GM18870 (cell line): ENCODE results near the gene GALNT15.
A peak's percentile ranks its signal among the peaks of the same experiment; 100 is the strongest.

Experiments used
- ATAC-seq: cut with Tn5 transposase; IDR thresholded peaks from one replicate; pipeline ENCODE4 v1.9.1; 2021; ENCODE audit warnings: moderate library complexity; ENCODE audit not compliant: unreplicated experiment

The GALNT15 gene

GRCh38 chr3:16221990-16222389, 47.5 kb downstream of the GALNT15 start:
- no peak for ATAC-seq

GRCh38 chr3:16222547-16222946, 48.1 kb downstream of the GALNT15 start:
- ATAC-seq, result no peak

GRCh38 chr3:16224325-16224724, 49.8 kb downstream of the GALNT15 start:
- ATAC-seq, result no peak

GRCh38 chr3:16227566-16227965, 53.1 kb downstream of the GALNT15 start:
- no peak for ATAC-seq

GRCh38 chr3:16229681-16230080, 55.2 kb downstream of the GALNT15 start:
- no peak for ATAC-seq

GRCh38 chr3:16231983-16232382, 57.5 kb downstream of the GALNT15 start:
- no peak for ATAC-seq

- ATAC-seq, result no peak
Observed at GRCh38 chr3:16233806-16234205, 59.3 kb downstream of the GALNT15 start.

GRCh38 chr3:16234281-16234680, 59.8 kb downstream of the GALNT15 start:
- ATAC-seq, result no peak

GRCh38 chr3:16236030-16236639, 61.7 kb downstream of the GALNT15 start:
- no peak for ATAC-seq

GRCh38 chr3:16236856-16237393, 62.4 kb downstream of the GALNT15 start:
- no peak for ATAC-seq

- no peak for ATAC-seq
Observed at GRCh38 chr3:16239086-16239770, 64.7 kb downstream of the GALNT15 start.

GRCh38 chr3:16239780-16240179, 65.3 kb downstream of the GALNT15 start:
- no peak for ATAC-seq

GRCh38 chr3:16240229-16241023, 65.9 kb downstream of the GALNT15 start:
- no peak for ATAC-seq

- ATAC-seq, result no peak
Observed at GRCh38 chr3:16241225-16241624, 66.7 kb downstream of the GALNT15 start.

- ATAC-seq, result no peak
Observed at GRCh38 chr3:16242177-16242576, 67.7 kb downstream of the GALNT15 start.

- no peak for ATAC-seq
Observed at GRCh38 chr3:16243706-16244490, 69.4 kb downstream of the GALNT15 start.

GRCh38 chr3:16245609-16246008, 71.1 kb downstream of the GALNT15 start:
- no peak for ATAC-seq

GRCh38 chr3:16247282-16248061, 73.0 kb downstream of the GALNT15 start:
- peak; percentile 68 for ATAC-seq

- ATAC-seq, result no peak
Observed at GRCh38 chr3:16248556-16248955, 74.1 kb downstream of the GALNT15 start.

GRCh38 chr3:16249336-16249735, 74.9 kb downstream of the GALNT15 start:
- no peak for ATAC-seq
